ENCODE measurements around the gene FAM222A.

Gene FAM222A

DNA sequence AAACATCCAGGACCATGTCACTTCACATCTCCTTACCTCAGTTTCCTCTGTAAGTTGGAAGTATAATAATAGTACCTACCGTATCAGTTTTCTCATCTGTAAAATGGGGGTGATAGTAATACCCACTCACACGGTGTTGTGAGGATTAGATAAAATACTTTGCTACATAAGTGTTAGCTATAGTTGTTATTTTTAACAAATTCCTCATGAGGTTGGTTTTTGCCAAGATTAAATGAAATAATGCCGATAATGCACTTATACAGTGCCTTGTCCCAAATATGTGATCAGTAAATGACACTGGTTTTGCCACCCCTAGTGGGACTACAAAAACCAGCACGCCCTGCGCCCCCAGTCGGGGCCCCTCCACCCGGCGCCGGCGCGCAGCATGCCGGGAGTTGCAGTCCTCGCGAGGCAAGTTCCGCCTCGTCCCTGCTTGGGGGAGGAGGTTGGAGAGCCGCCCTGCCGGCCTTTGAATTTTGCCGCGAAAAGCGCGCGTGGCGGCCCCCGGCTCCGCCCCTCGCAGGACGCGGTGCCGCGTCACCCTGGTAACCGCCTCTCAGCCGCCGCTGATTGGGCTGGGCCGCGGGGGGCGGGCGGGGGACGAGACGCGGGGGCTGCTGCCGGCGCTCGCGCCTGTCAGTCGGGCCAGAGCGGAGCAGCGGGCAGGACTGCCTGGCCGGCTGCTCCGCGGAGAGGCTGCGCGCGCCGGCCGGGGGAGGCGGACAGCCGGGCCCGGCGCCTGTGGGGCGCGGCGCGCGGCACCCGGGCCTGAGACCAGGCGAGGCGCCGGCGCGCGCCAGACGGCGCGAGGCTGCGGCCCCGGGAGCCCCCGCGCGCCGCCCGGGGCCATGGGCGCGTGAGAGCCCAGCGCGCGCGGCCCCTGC, at the start of gene FAM222A:
Gene FAM222A (plus strand): TSS at position 639 of the 884 bp plus-strand sequence. CDS start 30,322 bp downstream, outside the sequence.
- Histone ChIP-seq H3K27me3 (ENCODE audit: control insufficient read depth, insufficient read depth, low read length) (peaks cover 40% of the 10 kb centered on the region), H3K27ac (ENCODE audit: low read length) (no peak within 1 kb of the TSS), H3K9ac (ENCODE audit: low read length) (no peak within 1 kb of the TSS), H3K4me3 (ENCODE audit: low read length) (peak within 1 kb of the TSS; percentile 49), H3K4me1 (ENCODE audit: control insufficient read depth, low read depth, low read length) (peaks cover 4% of the 10 kb centered on the region), H3K9me3 (ENCODE audit: control insufficient read depth, low read depth, low read length) (no peaks in the 10 kb centered on the region), H3K36me3 (ENCODE audit: control insufficient read depth, low read depth, low read length) (no peaks in the 10 kb centered on the region)

DNA sequence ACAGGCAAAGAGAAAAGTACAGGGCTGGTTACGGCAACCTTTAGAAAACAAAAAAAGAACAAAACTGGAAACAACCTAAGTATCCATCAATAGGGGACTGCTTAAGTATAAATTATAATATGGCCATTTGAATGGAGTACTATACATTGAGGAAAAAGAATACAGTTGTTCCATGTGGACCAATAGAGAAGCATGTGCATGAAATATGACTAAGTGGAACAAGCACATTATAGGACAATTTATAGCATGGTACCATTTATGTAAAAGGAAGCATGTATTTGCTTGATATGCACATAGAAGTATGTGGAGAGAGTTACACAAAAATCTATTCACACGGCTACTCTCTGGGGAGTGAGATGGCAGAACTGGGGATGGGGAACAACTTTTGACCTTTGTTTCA, 49.2 kb upstream of the FAM222A start:
- H3K9ac ChIP-seq (ENCODE audit: low read length), result no peak overlapping the region

DNA sequence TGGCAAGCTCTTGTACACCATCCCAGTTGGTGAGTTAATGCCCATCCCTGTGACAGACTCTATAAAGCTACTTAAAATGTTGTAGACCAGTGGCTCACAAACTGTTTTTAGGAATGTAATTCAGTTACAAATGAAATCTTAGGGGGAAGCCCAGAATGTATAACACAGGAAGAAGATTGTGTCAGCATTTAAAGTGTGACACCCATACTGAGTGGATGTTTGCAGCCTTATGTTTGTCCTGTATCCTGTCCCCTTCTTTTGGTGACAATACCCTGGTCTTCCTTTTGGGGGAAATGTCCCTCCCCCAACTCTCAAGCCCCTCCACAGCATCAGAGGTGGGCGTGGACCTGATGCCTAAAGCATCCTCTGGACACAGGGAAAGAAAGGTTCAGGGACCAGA, 47.6 kb upstream of the FAM222A start:
- H3K4me3 ChIP-seq (ENCODE audit: low read length), result no peak overlapping the region
- peaks cover 3% of the 10 kb centered on the region for H3K9me3 ChIP-seq (ENCODE audit: control insufficient read depth, low read depth, low read length)
- no peak overlapping the region for H3K9ac ChIP-seq (ENCODE audit: low read length)
- no peaks in the 10 kb centered on the region for H3K36me3 ChIP-seq (ENCODE audit: control insufficient read depth, low read depth, low read length)
- H3K27me3 ChIP-seq (ENCODE audit: control insufficient read depth, insufficient read depth, low read length), result no peaks in the 10 kb centered on the region
- H3K4me1 ChIP-seq (ENCODE audit: control insufficient read depth, low read depth, low read length), result no peaks in the 10 kb centered on the region
- H3K27ac ChIP-seq (ENCODE audit: low read length), result no peak overlapping the region

More for the DNA sequence above, 49.2 kb upstream of the FAM222A start:
- Histone ChIP-seq H3K27me3 (ENCODE audit: control insufficient read depth, insufficient read depth, low read length) (no peaks in the 10 kb centered on the region), H3K9me3 (ENCODE audit: control insufficient read depth, low read depth, low read length) (peaks cover 3% of the 10 kb centered on the region), H3K27ac (ENCODE audit: low read length) (no peak overlapping the region), H3K36me3 (ENCODE audit: control insufficient read depth, low read depth, low read length) (no peaks in the 10 kb centered on the region), H3K4me1 (ENCODE audit: control insufficient read depth, low read depth, low read length) (no peaks in the 10 kb centered on the region), H3K4me3 (ENCODE audit: low read length) (no peak overlapping the region)

DNA sequence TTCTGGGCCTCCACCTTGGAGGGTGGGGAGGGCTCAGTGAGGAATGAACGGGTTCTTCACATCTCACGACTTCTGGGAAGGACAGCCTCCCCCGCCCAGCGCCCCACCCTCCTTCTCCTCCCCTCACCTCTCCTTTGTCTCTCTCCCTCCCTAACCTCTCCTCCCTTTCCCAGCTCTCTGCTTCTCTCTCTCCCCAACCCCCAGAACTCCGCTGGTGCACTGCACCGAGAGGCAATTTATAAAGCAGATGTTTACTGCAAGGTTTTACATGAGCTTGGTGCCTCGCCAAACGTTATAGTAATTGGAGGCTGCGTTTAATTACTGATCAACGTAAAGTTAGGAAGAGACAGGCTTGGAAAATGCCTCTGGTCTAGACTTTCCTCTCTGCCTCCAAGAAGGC, 42.9 kb upstream of the FAM222A start:
- Histone ChIP-seq H3K9ac (ENCODE audit: low read length) (no peak overlapping the region), H3K36me3 (ENCODE audit: control insufficient read depth, low read depth, low read length) (no peaks in the 10 kb centered on the region), H3K9me3 (ENCODE audit: control insufficient read depth, low read depth, low read length) (no peaks in the 10 kb centered on the region), H3K4me1 (ENCODE audit: control insufficient read depth, low read depth, low read length) (no peaks in the 10 kb centered on the region), H3K27me3 (ENCODE audit: control insufficient read depth, insufficient read depth, low read length) (no peaks in the 10 kb centered on the region), H3K27ac (ENCODE audit: low read length) (no peak overlapping the region), H3K4me3 (ENCODE audit: low read length) (no peak overlapping the region)

DNA sequence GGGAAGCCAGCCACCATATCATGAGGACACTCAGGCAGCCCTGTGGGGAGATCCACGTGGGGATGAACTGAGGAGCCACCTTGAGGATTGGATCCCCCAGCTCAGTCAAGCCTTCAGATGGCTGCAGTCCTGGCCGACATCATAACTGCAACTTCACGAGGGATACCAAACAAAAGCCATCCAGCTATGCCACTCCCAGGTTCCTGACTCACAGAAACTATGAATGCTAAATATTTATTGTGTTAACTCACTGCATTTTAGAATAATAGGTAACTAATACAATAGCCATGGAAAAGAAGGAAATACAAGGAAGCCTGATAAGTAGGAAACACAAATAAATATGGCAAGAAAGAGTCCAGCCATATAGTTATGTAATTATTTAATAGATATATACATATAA, 42.1 kb upstream of the FAM222A start:
- no peak overlapping the region for H3K4me3 ChIP-seq (ENCODE audit: low read length)
- H3K4me1 ChIP-seq (ENCODE audit: control insufficient read depth, low read depth, low read length), result no peaks in the 10 kb centered on the region
- no peaks in the 10 kb centered on the region for H3K27me3 ChIP-seq (ENCODE audit: control insufficient read depth, insufficient read depth, low read length)
- no peak overlapping the region for H3K27ac ChIP-seq (ENCODE audit: low read length)
- H3K36me3 ChIP-seq (ENCODE audit: control insufficient read depth, low read depth, low read length), result no peaks in the 10 kb centered on the region
- H3K9me3 ChIP-seq (ENCODE audit: control insufficient read depth, low read depth, low read length), result no peaks in the 10 kb centered on the region
- H3K9ac ChIP-seq (ENCODE audit: low read length), result no peak overlapping the region

DNA sequence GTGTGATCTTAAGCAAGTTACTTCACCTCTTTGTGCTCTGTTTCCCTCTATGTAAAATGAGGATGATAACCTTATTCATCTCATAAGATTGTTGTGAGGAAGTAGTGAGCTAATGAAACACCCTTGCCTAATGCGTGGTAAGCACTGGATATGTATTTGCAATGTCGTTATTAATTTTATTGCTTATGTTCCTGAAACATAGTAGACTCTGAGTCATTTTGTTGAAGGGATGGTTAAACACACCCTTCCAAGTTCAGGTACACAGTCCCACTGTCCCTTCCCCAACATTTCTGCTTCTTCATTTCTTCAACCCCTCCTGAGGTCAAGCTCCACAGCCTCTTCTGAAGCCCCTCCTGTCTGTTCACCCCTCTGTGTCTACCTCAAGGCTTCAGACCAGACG, 40.2 kb upstream of the FAM222A start:
- no peak overlapping the region for H3K27ac ChIP-seq (ENCODE audit: low read length)
- peaks cover 5% of the 10 kb centered on the region for H3K27me3 ChIP-seq (ENCODE audit: control insufficient read depth, insufficient read depth, low read length)
- H3K36me3 ChIP-seq (ENCODE audit: control insufficient read depth, low read depth, low read length), result no peaks in the 10 kb centered on the region
- no peaks in the 10 kb centered on the region for H3K4me1 ChIP-seq (ENCODE audit: control insufficient read depth, low read depth, low read length)
- H3K9me3 ChIP-seq (ENCODE audit: control insufficient read depth, low read depth, low read length), result no peaks in the 10 kb centered on the region
- no peak overlapping the region for H3K9ac ChIP-seq (ENCODE audit: low read length)
- no peak overlapping the region for H3K4me3 ChIP-seq (ENCODE audit: low read length)

DNA sequence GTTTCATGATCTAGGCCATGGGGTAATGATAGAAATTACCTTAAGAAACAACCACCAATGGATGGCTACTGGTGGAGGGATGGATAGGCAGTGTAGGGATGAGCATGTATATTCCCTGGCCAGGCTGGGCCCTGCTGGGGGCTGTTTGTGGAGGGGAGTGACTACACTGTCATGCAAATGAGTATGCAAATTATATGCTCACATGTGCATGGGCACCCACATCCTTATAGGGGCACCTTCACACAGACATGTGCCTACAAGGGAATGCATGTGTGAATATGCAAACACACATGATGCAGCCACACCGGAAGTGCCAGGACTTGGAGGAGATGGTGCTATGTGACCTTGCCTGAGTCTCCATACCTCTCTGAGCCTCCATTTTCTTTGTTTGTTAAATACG, 39.7 kb upstream of the FAM222A start:
- H3K9ac ChIP-seq (ENCODE audit: low read length), result no peak overlapping the region
- no peaks in the 10 kb centered on the region for H3K36me3 ChIP-seq (ENCODE audit: control insufficient read depth, low read depth, low read length)
- H3K4me1 ChIP-seq (ENCODE audit: control insufficient read depth, low read depth, low read length), result no peaks in the 10 kb centered on the region
- H3K9me3 ChIP-seq (ENCODE audit: control insufficient read depth, low read depth, low read length), result no peaks in the 10 kb centered on the region
- no peak overlapping the region for H3K4me3 ChIP-seq (ENCODE audit: low read length)
- peaks cover 10% of the 10 kb centered on the region for H3K27me3 ChIP-seq (ENCODE audit: control insufficient read depth, insufficient read depth, low read length)
- no peak overlapping the region for H3K27ac ChIP-seq (ENCODE audit: low read length)

DNA sequence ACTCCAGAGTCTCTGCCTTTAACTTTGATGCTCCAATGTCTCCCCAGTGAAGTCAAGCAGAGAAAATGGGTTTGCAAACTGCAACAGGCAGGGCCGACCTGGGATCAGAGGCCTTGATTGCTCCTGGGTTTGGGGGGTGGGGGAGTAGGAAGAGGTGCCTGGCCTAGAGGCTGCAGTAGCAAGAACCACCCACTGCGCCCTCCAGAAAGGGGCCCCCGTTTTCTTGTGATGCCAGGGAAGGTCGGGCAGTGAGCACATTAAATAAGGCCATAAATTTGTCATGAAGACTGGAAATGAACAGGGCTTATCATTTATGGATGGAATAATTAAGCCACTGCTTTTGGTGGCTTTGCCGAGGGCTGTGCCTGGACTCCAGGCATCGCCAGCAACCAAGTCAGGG, 38.2 kb upstream of the FAM222A start:
- no peaks in the 10 kb centered on the region for H3K9me3 ChIP-seq (ENCODE audit: control insufficient read depth, low read depth, low read length)
- no peaks in the 10 kb centered on the region for H3K4me1 ChIP-seq (ENCODE audit: control insufficient read depth, low read depth, low read length)
- no peak overlapping the region for H3K4me3 ChIP-seq (ENCODE audit: low read length)
- no peaks in the 10 kb centered on the region for H3K36me3 ChIP-seq (ENCODE audit: control insufficient read depth, low read depth, low read length)
- H3K9ac ChIP-seq (ENCODE audit: low read length), result no peak overlapping the region
- no peak overlapping the region for H3K27ac ChIP-seq (ENCODE audit: low read length)
- H3K27me3 ChIP-seq (ENCODE audit: control insufficient read depth, insufficient read depth, low read length), result peaks cover 14% of the 10 kb centered on the region

DNA sequence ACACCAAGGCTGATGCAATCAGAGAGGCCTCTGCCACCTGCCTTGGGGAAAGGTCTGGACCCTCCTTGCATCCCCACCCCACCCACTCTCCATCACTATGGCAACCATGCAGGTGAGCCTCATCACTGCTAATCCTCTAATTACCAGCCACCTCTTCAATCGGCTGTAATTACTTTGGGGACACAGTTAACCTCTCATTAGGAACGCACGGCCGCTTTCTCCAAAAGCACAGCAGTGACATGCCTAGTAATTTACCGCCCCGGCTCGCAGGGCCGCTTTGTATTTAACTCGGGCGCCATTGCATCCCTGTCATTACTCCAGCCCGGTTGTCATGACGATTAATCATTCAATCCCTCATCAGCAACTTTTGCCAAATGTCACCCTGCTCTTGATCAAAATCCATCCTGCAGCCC, 36.3 kb upstream of the FAM222A start:
- Histone ChIP-seq H3K9me3 (ENCODE audit: control insufficient read depth, low read depth, low read length) (no peaks in the 10 kb centered on the region), H3K4me1 (ENCODE audit: control insufficient read depth, low read depth, low read length) (no peaks in the 10 kb centered on the region), H3K36me3 (ENCODE audit: control insufficient read depth, low read depth, low read length) (no peaks in the 10 kb centered on the region), H3K9ac (ENCODE audit: low read length) (no peak overlapping the region), H3K4me3 (ENCODE audit: low read length) (no peak overlapping the region), H3K27me3 (ENCODE audit: control insufficient read depth, insufficient read depth, low read length) (peaks cover 14% of the 10 kb centered on the region), H3K27ac (ENCODE audit: low read length) (no peak overlapping the region)

DNA sequence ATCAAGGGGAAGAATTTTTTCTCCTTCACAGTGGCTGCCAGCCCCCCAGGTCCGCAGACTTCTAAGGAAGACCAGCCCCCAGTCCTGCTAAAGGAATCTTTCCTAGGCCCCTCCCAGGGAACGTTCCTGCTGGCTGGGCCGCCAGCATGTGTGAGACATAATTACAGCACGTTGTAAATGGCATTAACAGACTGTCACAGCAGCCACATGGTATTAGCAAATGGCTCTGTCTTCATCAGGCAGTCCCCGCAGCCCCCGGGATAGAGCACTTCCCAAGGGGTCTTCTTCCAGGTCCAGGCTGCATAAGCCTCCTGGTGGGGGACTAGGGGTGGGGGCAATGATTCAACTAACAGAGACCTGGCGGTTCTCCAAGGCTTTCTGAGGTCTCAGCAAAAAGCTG, 34.9 kb upstream of the FAM222A start:
- Histone ChIP-seq H3K27me3 (ENCODE audit: control insufficient read depth, insufficient read depth, low read length) (peaks cover 14% of the 10 kb centered on the region), H3K4me3 (ENCODE audit: low read length) (no peak overlapping the region), H3K9ac (ENCODE audit: low read length) (no peak overlapping the region), H3K27ac (ENCODE audit: low read length) (no peak overlapping the region), H3K9me3 (ENCODE audit: control insufficient read depth, low read depth, low read length) (no peaks in the 10 kb centered on the region), H3K4me1 (ENCODE audit: control insufficient read depth, low read depth, low read length) (no peaks in the 10 kb centered on the region), H3K36me3 (ENCODE audit: control insufficient read depth, low read depth, low read length) (no peaks in the 10 kb centered on the region)

DNA sequence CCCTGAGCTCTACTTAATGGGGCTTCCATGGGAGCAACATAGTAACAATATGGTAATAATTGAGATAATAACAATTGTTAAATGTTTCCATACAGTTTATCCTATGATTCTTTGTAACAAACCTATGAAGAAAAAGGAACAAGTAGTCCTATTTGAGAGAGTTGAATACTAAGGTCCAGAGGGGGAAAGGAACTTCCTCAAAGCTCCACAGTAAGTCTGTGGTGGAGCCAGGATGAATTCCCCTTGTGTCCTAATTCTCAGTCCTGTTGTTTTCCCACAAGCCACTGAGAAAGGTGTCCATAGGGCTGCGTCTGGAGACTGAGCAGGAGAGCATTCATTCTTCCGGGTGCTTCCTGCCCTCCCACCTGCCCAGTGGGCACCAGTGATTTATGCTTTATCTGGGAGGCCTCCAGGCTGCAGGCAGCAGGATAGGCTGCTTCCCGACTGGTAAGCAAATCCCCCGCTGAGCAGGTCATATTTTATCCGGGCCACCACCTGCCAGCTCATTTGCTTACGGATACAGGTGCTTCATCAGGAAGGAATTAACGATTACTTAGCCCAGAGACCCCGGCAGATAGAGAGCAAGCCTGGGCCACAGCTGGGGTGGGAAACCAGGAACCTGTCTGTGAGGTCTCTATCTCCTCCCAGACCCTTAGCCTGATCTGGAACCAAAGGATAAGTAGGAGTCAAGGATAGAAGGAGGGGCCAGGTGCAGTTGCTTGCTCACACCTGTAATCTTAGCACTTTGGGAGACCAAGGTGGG, 33.9 kb upstream of the FAM222A start:
- Histone ChIP-seq H3K4me1 (ENCODE audit: control insufficient read depth, low read depth, low read length) (no peaks in the 10 kb centered on the region), H3K4me3 (ENCODE audit: low read length) (no peak overlapping the region), H3K36me3 (ENCODE audit: control insufficient read depth, low read depth, low read length) (no peaks in the 10 kb centered on the region), H3K27me3 (ENCODE audit: control insufficient read depth, insufficient read depth, low read length) (peaks cover 14% of the 10 kb centered on the region), H3K9ac (ENCODE audit: low read length) (no peak overlapping the region), H3K9me3 (ENCODE audit: control insufficient read depth, low read depth, low read length) (no peaks in the 10 kb centered on the region), H3K27ac (ENCODE audit: low read length) (no peak overlapping the region)
